ENCODE results near the gene LRP8. TPM values are rescaled to one million over a fixed set of nuclear protein-coding genes. Genes with fewer than 3 reads are reported as not detected.

The LRP8 gene
- total RNA-seq, 1 experiment from 2014 or later = 69.5 TPM

DNA sequence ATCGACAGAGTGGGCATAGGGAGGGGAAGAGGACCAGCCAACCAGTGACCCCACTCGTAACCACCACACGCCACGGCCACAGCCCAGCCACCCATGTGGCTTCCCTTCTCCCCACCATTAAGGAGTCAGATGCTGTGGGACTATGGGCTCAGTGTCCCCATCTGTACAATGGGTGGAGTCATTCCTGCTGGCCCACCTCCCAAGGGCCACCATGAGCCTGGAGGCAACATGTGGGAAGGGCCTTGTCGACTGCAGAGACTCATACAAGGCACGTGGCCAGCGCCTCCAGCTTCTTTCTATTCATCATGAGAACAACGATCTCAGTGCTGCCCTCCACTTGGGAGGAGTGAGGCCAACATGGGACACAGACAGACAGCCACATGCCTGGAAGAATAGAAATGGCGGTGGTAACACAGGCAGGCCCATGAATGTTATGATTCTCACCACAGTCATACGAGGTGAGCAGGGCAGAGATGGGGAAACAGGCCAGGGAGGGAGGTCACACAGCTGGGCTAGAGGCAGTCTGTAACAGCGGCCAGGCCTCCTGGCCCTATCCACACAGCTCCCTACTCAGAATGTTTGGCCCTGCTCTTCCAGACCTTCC, 16.1 kb downstream of the LRP8 start:
- Mint-ChIP-seq H3K27me3 (ENCODE audit: low read depth) (no peaks in the 10 kb centered on the region), H3K4me3 (no peak overlapping the region), H3K9me3 (no peaks in the 10 kb centered on the region), H3K4me1 (peaks cover 9% of the 10 kb centered on the region), H3K27ac (no peak overlapping the region; the same call in 1 of the 2 replicates), H3K36me3 (peaks cover 11% of the 10 kb centered on the region)
- TF ChIP-seq, protein P1, sequence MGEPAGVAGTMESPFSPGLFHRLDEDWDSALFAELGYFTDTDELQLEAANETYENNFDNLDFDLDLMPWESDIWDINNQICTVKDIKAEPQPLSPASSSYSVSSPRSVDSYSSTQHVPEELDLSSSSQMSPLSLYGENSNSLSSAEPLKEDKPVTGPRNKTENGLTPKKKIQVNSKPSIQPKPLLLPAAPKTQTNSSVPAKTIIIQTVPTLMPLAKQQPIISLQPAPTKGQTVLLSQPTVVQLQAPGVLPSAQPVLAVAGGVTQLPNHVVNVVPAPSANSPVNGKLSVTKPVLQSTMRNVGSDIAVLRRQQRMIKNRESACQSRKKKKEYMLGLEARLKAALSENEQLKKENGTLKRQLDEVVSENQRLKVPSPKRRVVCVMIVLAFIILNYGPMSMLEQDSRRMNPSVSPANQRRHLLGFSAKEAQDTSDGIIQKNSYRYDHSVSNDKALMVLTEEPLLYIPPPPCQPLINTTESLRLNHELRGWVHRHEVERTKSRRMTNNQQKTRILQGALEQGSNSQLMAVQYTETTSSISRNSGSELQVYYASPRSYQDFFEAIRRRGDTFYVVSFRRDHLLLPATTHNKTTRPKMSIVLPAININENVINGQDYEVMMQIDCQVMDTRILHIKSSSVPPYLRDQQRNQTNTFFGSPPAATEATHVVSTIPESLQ (CRISPR knock-in tag; IDR thresholded peaks at IDR 0.05) = no peak
- TF ChIP-seq JUN (CRISPR knock-in tag; IDR thresholded peaks at IDR 0.05) = no peak
- DNase-seq (ENCODE audit: low spot score) (no peak), ATAC-seq (no peak)
- CTCF ChIA-PET = interaction anchor here (0.9 kb wide), 1 partner anchor 371 kb away, joined by 3 read pairs; no protein-coding TSS in a partner anchor
- POLR2A ChIA-PET = no interaction called here

DNA sequence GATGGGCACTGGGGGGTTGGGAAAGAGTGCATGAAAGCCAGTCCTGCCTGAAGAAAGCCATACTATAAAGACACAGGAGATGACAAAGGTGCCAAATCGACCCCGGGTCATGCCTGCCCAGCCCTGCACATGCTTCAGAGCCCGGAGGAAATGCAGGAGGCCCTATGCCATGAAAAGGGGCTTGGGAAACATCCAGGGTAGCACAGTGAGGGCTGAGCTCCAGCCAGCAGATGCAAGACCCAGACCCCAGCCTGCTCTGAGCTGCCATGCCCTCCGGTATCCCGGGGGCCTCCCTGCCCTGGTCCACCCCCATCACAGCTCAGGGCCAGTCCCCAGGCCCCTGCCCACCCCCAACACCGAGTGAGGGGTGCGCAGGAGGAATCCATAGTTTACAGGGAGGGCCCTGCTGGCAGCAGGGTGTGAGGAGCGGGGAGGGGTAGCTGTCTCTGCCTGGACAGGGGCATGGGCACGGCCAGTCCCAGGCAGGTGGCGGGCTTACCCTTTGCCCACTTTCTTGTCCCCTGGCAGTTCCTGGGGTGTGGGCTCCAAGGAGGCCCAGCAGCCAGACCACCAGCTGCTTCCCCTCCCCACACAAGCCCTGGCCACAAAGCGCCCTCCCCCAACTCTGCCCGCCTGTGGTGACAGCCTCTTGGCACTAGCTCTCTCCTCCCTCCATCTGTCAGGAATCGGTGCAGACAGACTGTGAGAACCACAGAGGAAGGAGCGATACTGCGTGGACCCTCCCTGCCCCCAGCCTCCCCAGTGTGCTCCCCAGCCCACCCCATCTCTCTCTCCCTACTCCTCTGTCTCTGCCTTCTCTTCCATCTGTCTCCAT, 16.8 kb downstream of the LRP8 start:
- Mint-ChIP-seq H3K36me3 (peaks cover 11% of the 10 kb centered on the region), H3K9me3 (no peaks in the 10 kb centered on the region), H3K27me3 (ENCODE audit: low read depth) (no peaks in the 10 kb centered on the region), H3K4me1 (peaks cover 11% of the 10 kb centered on the region), H3K27ac (no peak overlapping the region; the same call in 1 of the 2 replicates), H3K4me3 (no peak overlapping the region)
- no peak for ATAC-seq
- DNase-seq (ENCODE audit: low spot score) = no peak
- POLR2A ChIA-PET = no interaction called here
- TF ChIP-seq, protein P2, sequence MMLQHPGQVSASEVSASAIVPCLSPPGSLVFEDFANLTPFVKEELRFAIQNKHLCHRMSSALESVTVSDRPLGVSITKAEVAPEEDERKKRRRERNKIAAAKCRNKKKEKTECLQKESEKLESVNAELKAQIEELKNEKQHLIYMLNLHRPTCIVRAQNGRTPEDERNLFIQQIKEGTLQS (CRISPR knock-in tag; conservative IDR thresholded peaks at IDR 0.05) = no peak
- no peak for TF ChIP-seq ZNF396 (CRISPR knock-in tag; IDR thresholded peaks at IDR 0.05; ENCODE audit: borderline replicate concordance)
- CTCF ChIA-PET = interaction anchor here (0.8 kb wide), 1 partner anchor 16 kb away, joined by 3 read pairs; no protein-coding TSS in a partner anchor

DNA sequence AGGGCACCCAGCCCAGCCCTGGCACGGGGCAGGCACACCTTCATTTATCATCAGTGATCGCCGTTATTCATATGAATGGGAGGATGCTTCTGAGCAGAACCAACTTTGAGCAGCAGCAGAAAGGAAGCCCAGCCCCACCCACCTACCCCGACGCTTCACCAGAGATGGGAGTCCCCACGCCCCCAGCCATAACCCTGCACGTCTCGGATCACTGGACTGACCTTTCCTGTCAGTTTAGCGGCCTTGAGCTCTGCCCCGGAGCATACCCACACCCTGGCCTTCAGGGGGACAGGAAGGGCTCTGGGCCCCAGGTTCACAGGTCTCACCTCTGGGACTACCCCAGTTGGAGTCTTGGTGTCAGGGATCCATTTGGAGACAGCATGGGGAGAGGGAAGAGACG, 18.1 kb downstream of the LRP8 start:
- ChIA-PET CTCF (no interaction called here), POLR2A (no interaction called here)
- ATAC-seq = no peak
- Mint-ChIP-seq H3K9me3 (no peaks in the 10 kb centered on the region), H3K27me3 (ENCODE audit: low read depth) (no peaks in the 10 kb centered on the region), H3K36me3 (peaks cover 11% of the 10 kb centered on the region), H3K4me1 (peaks cover 13% of the 10 kb centered on the region), H3K27ac (no peak overlapping the region), H3K4me3 (no peak overlapping the region)
- no peak for DNase-seq (ENCODE audit: low spot score)
- TF ChIP-seq SOX15 (CRISPR knock-in tag; IDR thresholded peaks at IDR 0.05) (no peak), ZNF396 (CRISPR knock-in tag; IDR thresholded peaks at IDR 0.05; ENCODE audit: borderline replicate concordance) (no peak)

DNA sequence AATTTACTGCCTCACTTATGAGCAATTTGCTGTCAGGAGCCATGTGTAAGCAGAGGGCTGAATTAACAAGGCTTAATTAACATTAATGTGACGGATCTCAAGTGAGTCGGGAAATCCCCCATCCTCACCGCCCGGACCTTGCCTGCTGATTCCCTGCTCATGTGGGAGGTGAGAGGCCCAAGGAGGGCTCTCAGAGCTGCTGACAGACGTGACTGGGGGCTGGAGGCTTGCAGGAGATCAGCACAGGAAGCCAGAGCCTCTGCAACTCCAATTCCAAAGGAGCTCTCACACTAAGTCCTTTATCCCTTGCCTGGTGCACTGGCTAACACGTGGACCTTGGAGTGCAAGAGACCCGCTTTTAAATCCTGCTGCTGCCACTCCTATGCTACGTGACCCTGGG, 19.4 kb downstream of the LRP8 start:
- Mint-ChIP-seq H3K4me3 (no peak overlapping the region), H3K36me3 (peaks cover 5% of the 10 kb centered on the region; the same call in 1 of the 2 replicates), H3K27me3 (ENCODE audit: low read depth) (no peaks in the 10 kb centered on the region), H3K4me1 (peaks cover 19% of the 10 kb centered on the region), H3K9me3 (no peaks in the 10 kb centered on the region), H3K27ac (no peak overlapping the region; the same call in 1 of the 2 replicates)
- POLR2A ChIA-PET = no interaction called here
- TF ChIP-seq ZNF232 (CRISPR knock-in tag; IDR thresholded peaks at IDR 0.05) (no peak), HMGA2 (CRISPR knock-in tag; IDR thresholded peaks at IDR 0.05) (no peak), TEAD4 (CRISPR knock-in tag; IDR thresholded peaks at IDR 0.05) (no peak), ZNF423 (CRISPR knock-in tag; IDR thresholded peaks at IDR 0.05) (no peak), ZNF396 (CRISPR knock-in tag; IDR thresholded peaks at IDR 0.05; ENCODE audit: borderline replicate concordance) (no peak)
- TF ChIP-seq, protein P3, sequence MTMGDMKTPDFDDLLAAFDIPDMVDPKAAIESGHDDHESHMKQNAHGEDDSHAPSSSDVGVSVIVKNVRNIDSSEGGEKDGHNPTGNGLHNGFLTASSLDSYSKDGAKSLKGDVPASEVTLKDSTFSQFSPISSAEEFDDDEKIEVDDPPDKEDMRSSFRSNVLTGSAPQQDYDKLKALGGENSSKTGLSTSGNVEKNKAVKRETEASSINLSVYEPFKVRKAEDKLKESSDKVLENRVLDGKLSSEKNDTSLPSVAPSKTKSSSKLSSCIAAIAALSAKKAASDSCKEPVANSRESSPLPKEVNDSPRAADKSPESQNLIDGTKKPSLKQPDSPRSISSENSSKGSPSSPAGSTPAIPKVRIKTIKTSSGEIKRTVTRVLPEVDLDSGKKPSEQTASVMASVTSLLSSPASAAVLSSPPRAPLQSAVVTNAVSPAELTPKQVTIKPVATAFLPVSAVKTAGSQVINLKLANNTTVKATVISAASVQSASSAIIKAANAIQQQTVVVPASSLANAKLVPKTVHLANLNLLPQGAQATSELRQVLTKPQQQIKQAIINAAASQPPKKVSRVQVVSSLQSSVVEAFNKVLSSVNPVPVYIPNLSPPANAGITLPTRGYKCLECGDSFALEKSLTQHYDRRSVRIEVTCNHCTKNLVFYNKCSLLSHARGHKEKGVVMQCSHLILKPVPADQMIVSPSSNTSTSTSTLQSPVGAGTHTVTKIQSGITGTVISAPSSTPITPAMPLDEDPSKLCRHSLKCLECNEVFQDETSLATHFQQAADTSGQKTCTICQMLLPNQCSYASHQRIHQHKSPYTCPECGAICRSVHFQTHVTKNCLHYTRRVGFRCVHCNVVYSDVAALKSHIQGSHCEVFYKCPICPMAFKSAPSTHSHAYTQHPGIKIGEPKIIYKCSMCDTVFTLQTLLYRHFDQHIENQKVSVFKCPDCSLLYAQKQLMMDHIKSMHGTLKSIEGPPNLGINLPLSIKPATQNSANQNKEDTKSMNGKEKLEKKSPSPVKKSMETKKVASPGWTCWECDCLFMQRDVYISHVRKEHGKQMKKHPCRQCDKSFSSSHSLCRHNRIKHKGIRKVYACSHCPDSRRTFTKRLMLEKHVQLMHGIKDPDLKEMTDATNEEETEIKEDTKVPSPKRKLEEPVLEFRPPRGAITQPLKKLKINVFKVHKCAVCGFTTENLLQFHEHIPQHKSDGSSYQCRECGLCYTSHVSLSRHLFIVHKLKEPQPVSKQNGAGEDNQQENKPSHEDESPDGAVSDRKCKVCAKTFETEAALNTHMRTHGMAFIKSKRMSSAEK (CRISPR knock-in tag; IDR thresholded peaks at IDR 0.05; ENCODE audit: borderline replicate concordance) = no peak
- TF ChIP-seq, protein P4, sequence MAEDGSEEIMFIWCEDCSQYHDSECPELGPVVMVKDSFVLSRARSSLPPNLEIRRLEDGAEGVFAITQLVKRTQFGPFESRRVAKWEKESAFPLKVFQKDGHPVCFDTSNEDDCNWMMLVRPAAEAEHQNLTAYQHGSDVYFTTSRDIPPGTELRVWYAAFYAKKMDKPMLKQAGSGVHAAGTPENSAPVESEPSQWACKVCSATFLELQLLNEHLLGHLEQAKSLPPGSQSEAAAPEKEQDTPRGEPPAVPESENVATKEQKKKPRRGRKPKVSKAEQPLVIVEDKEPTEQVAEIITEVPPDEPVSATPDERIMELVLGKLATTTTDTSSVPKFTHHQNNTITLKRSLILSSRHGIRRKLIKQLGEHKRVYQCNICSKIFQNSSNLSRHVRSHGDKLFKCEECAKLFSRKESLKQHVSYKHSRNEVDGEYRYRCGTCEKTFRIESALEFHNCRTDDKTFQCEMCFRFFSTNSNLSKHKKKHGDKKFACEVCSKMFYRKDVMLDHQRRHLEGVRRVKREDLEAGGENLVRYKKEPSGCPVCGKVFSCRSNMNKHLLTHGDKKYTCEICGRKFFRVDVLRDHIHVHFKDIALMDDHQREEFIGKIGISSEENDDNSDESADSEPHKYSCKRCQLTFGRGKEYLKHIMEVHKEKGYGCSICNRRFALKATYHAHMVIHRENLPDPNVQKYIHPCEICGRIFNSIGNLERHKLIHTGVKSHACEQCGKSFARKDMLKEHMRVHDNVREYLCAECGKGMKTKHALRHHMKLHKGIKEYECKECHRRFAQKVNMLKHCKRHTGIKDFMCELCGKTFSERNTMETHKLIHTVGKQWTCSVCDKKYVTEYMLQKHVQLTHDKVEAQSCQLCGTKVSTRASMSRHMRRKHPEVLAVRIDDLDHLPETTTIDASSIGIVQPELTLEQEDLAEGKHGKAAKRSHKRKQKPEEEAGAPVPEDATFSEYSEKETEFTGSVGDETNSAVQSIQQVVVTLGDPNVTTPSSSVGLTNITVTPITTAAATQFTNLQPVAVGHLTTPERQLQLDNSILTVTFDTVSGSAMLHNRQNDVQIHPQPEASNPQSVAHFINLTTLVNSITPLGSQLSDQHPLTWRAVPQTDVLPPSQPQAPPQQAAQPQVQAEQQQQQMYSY (CRISPR knock-in tag; IDR thresholded peaks at IDR 0.05) = no peak
- CTCF ChIA-PET = no interaction called here
- ATAC-seq (no peak), DNase-seq (ENCODE audit: low spot score) (no peak)
